ENCODE results near the gene ZKSCAN4.

ZKSCAN4 gene

DNA sequence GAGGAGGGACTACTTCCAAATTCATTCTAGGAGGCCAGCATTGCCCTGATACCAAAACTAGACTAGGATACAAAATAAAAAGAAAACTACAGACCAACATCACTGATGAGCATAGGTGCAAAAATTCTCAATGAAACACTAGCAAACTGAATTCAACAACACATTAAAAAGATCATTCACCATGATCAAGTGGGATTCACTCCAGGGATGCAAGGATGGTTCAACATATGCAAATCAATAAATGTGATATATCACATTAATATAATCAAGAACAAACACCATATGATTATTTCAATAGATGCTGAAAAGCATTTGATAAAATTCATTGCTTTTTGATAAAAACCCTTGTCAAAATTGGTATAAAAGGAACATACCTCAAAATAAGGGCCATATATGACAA is 39.5 kb upstream of the ZKSCAN4 start:
- Histone ChIP-seq H3K36me3 (ENCODE audit: control insufficient read depth, low read length) (peaks cover 24% of the 10 kb centered on the region), H3K4me3 (ENCODE audit: low read length) (no peak overlapping the region), H3K27ac (ENCODE audit: low read depth, low read length) (no peak overlapping the region), H4K20me1 (ENCODE audit: control insufficient read depth, insufficient read depth, low read depth, low read length) (no peaks in the 10 kb centered on the region), H3K4me1 (ENCODE audit: control insufficient read depth, low read length) (no peaks in the 10 kb centered on the region), H3K9me2 (replicated peaks; ENCODE audit: control insufficient read depth, low read length) (no peaks in the 10 kb centered on the region), H3F3A (ENCODE audit: control insufficient read depth, insufficient read depth) (no peaks in the 10 kb centered on the region), H3K9me3 (ENCODE audit: control insufficient read depth, insufficient read depth, low read length) (no peaks in the 10 kb centered on the region), H3K4me2 (ENCODE audit: low read length) (no peak overlapping the region), H3K27me3 (ENCODE audit: control insufficient read depth, low read length) (no peaks in the 10 kb centered on the region), H3K79me2 (ENCODE audit: control insufficient read depth, low read length) (no peaks in the 10 kb centered on the region)
- TF ChIP-seq EZH2phosphoT487 (IDR thresholded peaks at IDR 0.05; ENCODE audit: borderline replicate concordance, low read length): no peak
- TF ChIP-seq, protein P1, sequence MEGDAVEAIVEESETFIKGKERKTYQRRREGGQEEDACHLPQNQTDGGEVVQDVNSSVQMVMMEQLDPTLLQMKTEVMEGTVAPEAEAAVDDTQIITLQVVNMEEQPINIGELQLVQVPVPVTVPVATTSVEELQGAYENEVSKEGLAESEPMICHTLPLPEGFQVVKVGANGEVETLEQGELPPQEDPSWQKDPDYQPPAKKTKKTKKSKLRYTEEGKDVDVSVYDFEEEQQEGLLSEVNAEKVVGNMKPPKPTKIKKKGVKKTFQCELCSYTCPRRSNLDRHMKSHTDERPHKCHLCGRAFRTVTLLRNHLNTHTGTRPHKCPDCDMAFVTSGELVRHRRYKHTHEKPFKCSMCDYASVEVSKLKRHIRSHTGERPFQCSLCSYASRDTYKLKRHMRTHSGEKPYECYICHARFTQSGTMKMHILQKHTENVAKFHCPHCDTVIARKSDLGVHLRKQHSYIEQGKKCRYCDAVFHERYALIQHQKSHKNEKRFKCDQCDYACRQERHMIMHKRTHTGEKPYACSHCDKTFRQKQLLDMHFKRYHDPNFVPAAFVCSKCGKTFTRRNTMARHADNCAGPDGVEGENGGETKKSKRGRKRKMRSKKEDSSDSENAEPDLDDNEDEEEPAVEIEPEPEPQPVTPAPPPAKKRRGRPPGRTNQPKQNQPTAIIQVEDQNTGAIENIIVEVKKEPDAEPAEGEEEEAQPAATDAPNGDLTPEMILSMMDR (IDR thresholded peaks at IDR 0.05; ENCODE audit: low read depth, low read length, poor library complexity, severe bottlenecking): no peak

DNA sequence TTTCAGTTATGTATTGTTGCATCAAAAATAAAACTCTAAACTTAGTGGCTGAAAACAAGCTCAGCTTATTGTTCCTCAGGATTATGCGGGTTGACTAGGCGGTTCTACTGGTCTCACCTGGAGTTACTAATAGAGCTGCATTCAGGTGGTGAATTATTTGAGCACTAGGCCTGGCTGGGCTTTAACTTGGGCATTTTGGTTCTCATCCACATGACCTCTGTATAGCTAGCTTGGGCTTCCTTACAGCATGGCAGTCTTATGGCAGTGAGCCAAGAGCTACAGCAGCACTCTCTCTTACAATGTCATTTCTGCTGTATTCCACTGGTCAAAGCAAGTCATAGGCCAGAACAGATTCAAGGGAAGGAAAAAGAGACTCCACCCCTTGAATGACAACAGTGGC is 30.9 kb upstream of the ZKSCAN4 start:
- no peak overlapping the region for H3K27ac ChIP-seq (ENCODE audit: low read depth, low read length)
- no peaks in the 10 kb centered on the region for H3K9me2 ChIP-seq (replicated peaks; ENCODE audit: control insufficient read depth, low read length)
- no peaks in the 10 kb centered on the region for H4K20me1 ChIP-seq (ENCODE audit: control insufficient read depth, insufficient read depth, low read depth, low read length)
- H3K36me3 ChIP-seq (ENCODE audit: control insufficient read depth, low read length): peaks cover 23% of the 10 kb centered on the region
- no peaks in the 10 kb centered on the region for H3K27me3 ChIP-seq (ENCODE audit: control insufficient read depth, low read length)
- peak overlapping the region; percentile 92 for H3K4me2 ChIP-seq (ENCODE audit: low read length)
- peaks cover 13% of the 10 kb centered on the region for H3K4me1 ChIP-seq (ENCODE audit: control insufficient read depth, low read length)
- no peaks in the 10 kb centered on the region for H3K9me3 ChIP-seq (ENCODE audit: control insufficient read depth, insufficient read depth, low read length)
- peaks cover 8% of the 10 kb centered on the region for H3K79me2 ChIP-seq (ENCODE audit: control insufficient read depth, low read length)
- no peak for TF ChIP-seq EZH2phosphoT487 (IDR thresholded peaks at IDR 0.05; ENCODE audit: borderline replicate concordance, low read length)
- TF ChIP-seq, protein P1 (IDR thresholded peaks at IDR 0.05; ENCODE audit: low read depth, low read length, poor library complexity, severe bottlenecking): no peak
- H3F3A ChIP-seq (ENCODE audit: control insufficient read depth, insufficient read depth): no peaks in the 10 kb centered on the region
- 0 out of 2 replicates have a peak overlapping the region, but pooled peaks have one; percentile 5 for H3K4me3 ChIP-seq (ENCODE audit: low read length)

DNA sequence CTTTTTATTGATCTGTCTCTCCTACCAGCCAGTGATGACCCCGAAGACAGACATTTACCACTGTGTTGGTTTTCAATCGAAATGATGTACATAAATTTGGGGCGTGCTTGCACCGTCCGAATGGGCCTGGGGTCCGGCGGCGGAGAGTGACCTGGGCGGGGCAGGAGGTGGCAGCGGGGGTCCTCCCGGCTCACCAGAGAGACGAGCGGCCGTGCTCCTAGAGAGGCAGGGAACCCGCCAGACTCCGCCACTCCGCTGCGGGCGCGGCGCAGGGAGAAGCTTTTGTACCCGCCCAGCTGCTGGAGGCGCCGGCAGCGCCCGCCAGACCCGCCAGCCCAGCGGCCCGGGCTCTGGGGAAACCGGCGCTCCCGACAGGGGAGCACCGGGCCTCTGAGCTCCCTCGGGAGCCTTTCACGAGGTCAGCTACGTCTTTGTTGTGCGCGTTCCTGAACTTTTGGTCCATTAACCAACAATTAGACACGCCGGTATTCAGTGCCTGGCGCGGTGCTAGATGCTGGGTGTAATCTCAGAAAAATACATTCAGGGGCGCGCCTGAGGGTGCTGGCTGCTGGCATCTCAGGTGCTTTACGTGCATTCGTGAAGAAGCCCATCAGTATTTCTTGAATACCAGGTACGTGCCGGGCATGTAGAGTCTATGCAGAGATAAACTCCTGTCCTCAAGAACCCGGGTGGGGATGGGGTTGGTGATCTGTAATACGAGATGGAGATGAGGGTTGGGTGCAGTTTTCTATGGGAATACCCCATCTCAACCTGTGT is 29.4 kb upstream of the ZKSCAN4 start, which contains the start of gene PGBD1:
Gene PGBD1 (plus strand): TSS at position 285 of the 777 bp plus-strand sequence. CDS start 2,242 bp downstream, outside the sequence.
- Histone ChIP-seq H3K4me1 (ENCODE audit: control insufficient read depth, low read length) (peaks cover 13% of the 10 kb centered on the region), H4K20me1 (ENCODE audit: control insufficient read depth, insufficient read depth, low read depth, low read length) (no peaks in the 10 kb centered on the region), H3K9me2 (replicated peaks; ENCODE audit: control insufficient read depth, low read length) (no peaks in the 10 kb centered on the region), H3K4me3 (ENCODE audit: low read length) (peak within 1 kb of the TSS; percentile 80), H3K27me3 (ENCODE audit: control insufficient read depth, low read length) (no peaks in the 10 kb centered on the region), H3K27ac (ENCODE audit: low read depth, low read length) (no peak within 1 kb of the TSS), H3K79me2 (ENCODE audit: control insufficient read depth, low read length) (peaks cover 8% of the 10 kb centered on the region), H3K36me3 (ENCODE audit: control insufficient read depth, low read length) (peaks cover 12% of the 10 kb centered on the region), H3F3A (ENCODE audit: control insufficient read depth, insufficient read depth) (no peaks in the 10 kb centered on the region), H3K4me2 (ENCODE audit: low read length) (peak within 1 kb of the TSS; percentile 92), H3K9me3 (ENCODE audit: control insufficient read depth, insufficient read depth, low read length) (no peaks in the 10 kb centered on the region)
- TF ChIP-seq, protein P1 (IDR thresholded peaks at IDR 0.05; ENCODE audit: low read depth, low read length, poor library complexity, severe bottlenecking): no peak
- no peak for TF ChIP-seq EZH2phosphoT487 (IDR thresholded peaks at IDR 0.05; ENCODE audit: borderline replicate concordance, low read length)
